ENCODE measurements around the gene DOCK1. TPM values are rescaled to one million over a fixed set of nuclear protein-coding genes. Genes with fewer than 3 reads are reported as not detected.

The DOCK1 gene
- total and polyA plus RNA-seq, 4 donors, result 10.9 to 82.6 (median 43.3) TPM

GRCh38 chr10:127012071-127012768 is 107.0 kb downstream of the DOCK1 start:
- ATAC-seq (ENCODE audit: low FRiP score) (no peak), DNase-seq (no peak)
- Histone ChIP-seq H3K27ac (ENCODE audit: low read depth in 1 of 2, low read length in 2 of 2) (no peak overlapping the region), H3K4me3 (ENCODE audit: low read length in 2 of 2) (no peak overlapping the region), H3K9me3 (ENCODE audit: control insufficient read depth, low read length) (no peaks in the 10 kb centered on the region), H3K4me1 (ENCODE audit: control insufficient read depth in 1 of 2, insufficient read depth in 2 of 2, low read length in 2 of 2) (no peaks in the 10 kb centered on the region), H3K27me3 (ENCODE audit: control insufficient read depth in 1 of 2, insufficient read depth in 2 of 2, low read length in 1 of 2) (no peaks in the 10 kb centered on the region), H3K36me3 (ENCODE audit: control insufficient read depth in 1 of 2, insufficient read depth in 2 of 2, low read length in 1 of 2) (no peaks in the 10 kb centered on the region)
- 87 to 90% methylated on average over 24 of the region's 24 CpGs for WGBS, 2 donors
- intact Hi-C loops (cut with DNase I), result loop anchor here in 1 of 2 donors (5.0 kb wide), 1 partner anchor 110 kb away; no protein-coding TSS in a partner anchor

GRCh38 chr10:127012769-127013152 is 107.5 kb downstream of the DOCK1 start:
- no peaks in the 10 kb centered on the region for H3K9me3 ChIP-seq (ENCODE audit: control insufficient read depth, low read length)
- no peak overlapping the region for H3K4me3 ChIP-seq (ENCODE audit: low read length in 2 of 2)
- H3K36me3 ChIP-seq (ENCODE audit: control insufficient read depth in 1 of 2, insufficient read depth in 2 of 2, low read length in 1 of 2), result peaks cover 0 to 3% of the 10 kb centered on the region in 2 donors
- no peaks in the 10 kb centered on the region for H3K27me3 ChIP-seq (ENCODE audit: control insufficient read depth in 1 of 2, insufficient read depth in 2 of 2, low read length in 1 of 2)
- no peak overlapping the region for H3K27ac ChIP-seq (ENCODE audit: low read depth in 1 of 2, low read length in 2 of 2)
- intact Hi-C loops (cut with DNase I), result loop anchor here in 1 of 2 donors (5.0 kb wide), 1 partner anchor 110 kb away; no protein-coding TSS in a partner anchor
- 2 to 9% methylated on average over 10 of the region's 10 CpGs for WGBS, 2 donors
- DNase-seq (peak; percentile 77 to 86), ATAC-seq (ENCODE audit: low FRiP score) (peak; percentile 68)
- H3K4me1 ChIP-seq (ENCODE audit: control insufficient read depth in 1 of 2, insufficient read depth in 2 of 2, low read length in 2 of 2), result no peaks in the 10 kb centered on the region

GRCh38 chr10:127013211-127013656 is 108.0 kb downstream of the DOCK1 start:
- H3K27ac ChIP-seq (ENCODE audit: low read depth in 1 of 2, low read length in 2 of 2), result no peak overlapping the region

DNA sequence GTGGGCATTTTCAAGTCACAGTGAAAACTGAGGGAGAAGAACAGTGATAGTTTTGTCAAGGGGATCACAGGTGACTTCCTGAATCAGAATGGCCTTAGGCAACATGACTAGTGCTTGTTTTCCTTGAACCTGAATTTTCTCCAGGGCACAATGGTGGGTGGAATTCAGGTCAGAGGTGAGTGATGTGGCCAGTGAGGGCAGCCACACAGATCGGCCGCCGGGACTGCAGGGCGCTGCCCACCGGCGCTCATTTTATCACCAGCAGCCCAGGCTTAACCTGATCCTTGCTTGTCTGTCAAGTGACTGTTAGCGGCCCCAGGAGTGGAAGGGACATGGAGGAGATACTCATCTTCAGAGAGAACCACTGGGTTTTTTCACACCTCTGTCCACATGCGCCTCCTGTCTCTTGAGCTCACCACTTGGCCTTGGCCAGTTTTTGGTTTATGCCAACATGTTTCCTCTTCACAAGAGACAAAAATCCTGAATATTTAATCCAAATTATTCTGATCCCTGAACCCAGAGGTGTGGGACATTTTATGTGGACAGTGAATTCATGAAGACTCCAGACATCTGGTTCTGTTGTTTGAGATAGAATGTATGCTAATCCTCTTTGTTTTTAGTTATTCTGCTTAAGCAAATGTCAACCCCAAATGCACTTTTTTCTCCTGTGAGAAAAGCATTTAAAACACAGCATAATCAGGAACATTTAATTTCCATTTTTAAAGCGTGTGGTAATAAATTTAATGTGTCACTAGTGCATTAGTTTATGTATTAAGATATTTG is 108.7 kb downstream of the DOCK1 start:
- 94 to 95% methylated on average over 9 of the region's 9 CpGs for WGBS, 2 donors
- intact Hi-C loops (cut with DNase I), result loop anchor here in 1 of 2 donors (5.0 kb wide), 1 partner anchor 112 kb away; no protein-coding TSS in a partner anchor
- H3K4me1 ChIP-seq (ENCODE audit: control insufficient read depth in 1 of 2, insufficient read depth in 2 of 2, low read length in 2 of 2), result no peaks in the 10 kb centered on the region
- H3K27ac ChIP-seq (ENCODE audit: low read depth in 1 of 2, low read length in 2 of 2), result no peak overlapping the region
- H3K4me3 ChIP-seq (ENCODE audit: low read length in 2 of 2), result no peak overlapping the region
- no peak for DNase-seq
- H3K9me3 ChIP-seq (ENCODE audit: control insufficient read depth, low read length), result no peaks in the 10 kb centered on the region
- no peak for ATAC-seq (ENCODE audit: low FRiP score)
- H3K27me3 ChIP-seq (ENCODE audit: control insufficient read depth in 1 of 2, insufficient read depth in 2 of 2, low read length in 1 of 2), result no peaks in the 10 kb centered on the region
- peaks cover 0 to 3% of the 10 kb centered on the region in 2 donors for H3K36me3 ChIP-seq (ENCODE audit: control insufficient read depth in 1 of 2, insufficient read depth in 2 of 2, low read length in 1 of 2)

More at GRCh38 chr10:127013211-127013656, 108.0 kb downstream of the DOCK1 start:
- H3K4me3 ChIP-seq (ENCODE audit: low read length in 2 of 2), result no peak overlapping the region
- H3K27me3 ChIP-seq (ENCODE audit: control insufficient read depth in 1 of 2, insufficient read depth in 2 of 2, low read length in 1 of 2), result no peaks in the 10 kb centered on the region
- WGBS, 2 donors, result 3 to 13% methylated on average over 9 of the region's 9 CpGs
- peaks cover 0 to 3% of the 10 kb centered on the region in 2 donors for H3K36me3 ChIP-seq (ENCODE audit: control insufficient read depth in 1 of 2, insufficient read depth in 2 of 2, low read length in 1 of 2)
- H3K4me1 ChIP-seq (ENCODE audit: control insufficient read depth in 1 of 2, insufficient read depth in 2 of 2, low read length in 2 of 2), result no peaks in the 10 kb centered on the region
- ATAC-seq (ENCODE audit: low FRiP score) (no peak), DNase-seq (no peak)
- H3K9me3 ChIP-seq (ENCODE audit: control insufficient read depth, low read length), result no peaks in the 10 kb centered on the region
- intact Hi-C loops (cut with DNase I), result loop anchor here in 1 of 2 donors (5.0 kb wide), 1 partner anchor 111 kb away; no protein-coding TSS in a partner anchor

DNA sequence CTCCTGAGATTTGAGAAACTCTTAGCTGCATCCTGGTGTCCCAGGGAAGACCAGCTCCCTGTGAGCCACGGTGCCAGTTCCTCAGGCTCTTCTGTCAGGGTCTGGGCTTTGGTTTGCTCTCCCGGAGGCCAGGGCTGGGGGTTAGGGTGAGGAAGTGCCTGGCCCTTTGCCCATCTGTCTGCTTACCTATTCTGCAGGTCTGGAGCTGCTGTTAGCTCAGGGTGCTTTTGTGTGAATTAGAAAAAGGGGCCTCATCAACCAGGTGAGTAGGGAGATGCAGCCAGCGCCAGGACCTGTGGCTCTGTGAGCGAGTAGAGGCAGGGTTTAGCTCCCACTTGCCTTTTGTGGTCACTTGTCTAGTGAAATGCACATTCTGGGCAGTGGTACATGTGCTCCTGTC is 109.4 kb downstream of the DOCK1 start:
- Histone ChIP-seq H3K4me3 (ENCODE audit: low read length in 2 of 2) (no peak overlapping the region), H3K9me3 (ENCODE audit: control insufficient read depth, low read length) (no peaks in the 10 kb centered on the region), H3K27me3 (ENCODE audit: control insufficient read depth in 1 of 2, insufficient read depth in 2 of 2, low read length in 1 of 2) (no peaks in the 10 kb centered on the region), H3K36me3 (ENCODE audit: control insufficient read depth in 1 of 2, insufficient read depth in 2 of 2, low read length in 1 of 2) (peaks cover 0 to 3% of the 10 kb centered on the region in 2 donors), H3K4me1 (ENCODE audit: control insufficient read depth in 1 of 2, insufficient read depth in 2 of 2, low read length in 2 of 2) (no peaks in the 10 kb centered on the region), H3K27ac (ENCODE audit: low read depth in 1 of 2, low read length in 2 of 2) (no peak overlapping the region)
- intact Hi-C loops (cut with DNase I), result loop anchor here in 1 of 2 donors (5.0 kb wide), 1 partner anchor 112 kb away; no protein-coding TSS in a partner anchor
- DNase-seq (no peak), ATAC-seq (ENCODE audit: low FRiP score) (no peak)
- WGBS, 2 donors, result 93 to 97% methylated on average over 4 of the region's 4 CpGs

DNA sequence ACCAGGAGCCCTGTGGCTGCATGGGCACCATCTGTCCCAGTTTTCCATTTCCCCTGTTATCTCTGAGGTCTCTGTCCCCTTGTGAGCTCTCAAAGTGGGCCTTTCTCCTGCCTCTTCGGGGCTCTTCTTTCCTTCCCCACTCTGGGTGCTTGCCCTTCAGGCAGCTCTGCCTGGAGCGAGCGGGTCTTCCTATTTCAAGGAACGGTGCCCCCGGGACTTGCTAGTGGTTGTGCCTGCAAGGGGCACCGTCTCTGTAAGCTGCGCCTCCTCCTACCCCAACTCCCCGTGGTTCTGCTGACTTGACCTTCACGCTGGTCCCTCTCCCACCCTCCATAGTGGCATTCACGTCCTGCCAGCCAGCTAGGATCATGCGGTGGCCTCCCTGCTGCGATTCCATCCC is 110.1 kb downstream of the DOCK1 start:
- Histone ChIP-seq H3K36me3 (ENCODE audit: control insufficient read depth in 1 of 2, insufficient read depth in 2 of 2, low read length in 1 of 2) (peaks cover 0 to 3% of the 10 kb centered on the region in 2 donors), H3K4me3 (ENCODE audit: low read length in 2 of 2) (no peak overlapping the region)
- intact Hi-C loops (cut with DNase I), result no loop called here

DNA sequence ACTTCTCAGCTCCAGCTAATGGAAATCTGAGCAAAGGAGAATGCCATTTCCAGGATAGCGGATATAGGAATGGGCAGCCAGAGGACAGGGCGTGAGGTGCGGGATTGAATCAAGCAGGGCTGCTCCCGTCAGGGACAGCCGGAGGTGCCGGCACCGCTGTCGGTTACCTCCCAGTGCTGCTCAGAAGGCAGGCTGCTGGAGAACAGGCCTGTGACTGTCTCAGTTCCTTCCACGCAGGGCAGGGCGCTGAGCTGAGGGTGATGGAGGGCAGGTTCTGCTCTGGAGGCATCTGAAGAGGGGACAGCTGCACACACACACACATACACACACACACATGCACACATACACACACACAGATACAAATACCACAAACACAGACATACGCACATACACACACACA is 111.1 kb downstream of the DOCK1 start:
- Histone ChIP-seq H3K9me3 (ENCODE audit: control insufficient read depth, low read length) (no peaks in the 10 kb centered on the region), H3K27ac (ENCODE audit: low read depth in 1 of 2, low read length in 2 of 2) (no peak overlapping the region), H3K36me3 (ENCODE audit: control insufficient read depth in 1 of 2, insufficient read depth in 2 of 2, low read length in 1 of 2) (peaks cover 0 to 3% of the 10 kb centered on the region in 2 donors), H3K4me1 (ENCODE audit: control insufficient read depth in 1 of 2, insufficient read depth in 2 of 2, low read length in 2 of 2) (no peaks in the 10 kb centered on the region), H3K4me3 (ENCODE audit: low read length in 2 of 2) (no peak overlapping the region), H3K27me3 (ENCODE audit: control insufficient read depth in 1 of 2, insufficient read depth in 2 of 2, low read length in 1 of 2) (no peaks in the 10 kb centered on the region)
- WGBS, 2 donors, result 94 to 97% methylated on average over 11 of the region's 11 CpGs
- no peak for ATAC-seq (ENCODE audit: low FRiP score)
- intact Hi-C loops (cut with DNase I), result no loop called here
- DNase-seq, result no peak

More for the DNA sequence above, 110.1 kb downstream of the DOCK1 start:
- H3K27me3 ChIP-seq (ENCODE audit: control insufficient read depth in 1 of 2, insufficient read depth in 2 of 2, low read length in 1 of 2), result no peaks in the 10 kb centered on the region
- no peak for DNase-seq
- H3K27ac ChIP-seq (ENCODE audit: low read depth in 1 of 2, low read length in 2 of 2), result no peak overlapping the region
- 96 to 97% methylated on average over 12 of the region's 12 CpGs for WGBS, 2 donors
- H3K4me1 ChIP-seq (ENCODE audit: control insufficient read depth in 1 of 2, insufficient read depth in 2 of 2, low read length in 2 of 2), result no peaks in the 10 kb centered on the region
- ATAC-seq (ENCODE audit: low FRiP score), result no peak
- H3K9me3 ChIP-seq (ENCODE audit: control insufficient read depth, low read length), result no peaks in the 10 kb centered on the region

GRCh38 chr10:127017541-127018297 is 112.5 kb downstream of the DOCK1 start:
- Histone ChIP-seq H3K36me3 (ENCODE audit: control insufficient read depth in 1 of 2, insufficient read depth in 2 of 2, low read length in 1 of 2) (peaks cover 0 to 3% of the 10 kb centered on the region in 2 donors), H3K27ac (ENCODE audit: low read depth in 1 of 2, low read length in 2 of 2) (no peak overlapping the region), H3K4me1 (ENCODE audit: control insufficient read depth in 1 of 2, insufficient read depth in 2 of 2, low read length in 2 of 2) (no peaks in the 10 kb centered on the region), H3K27me3 (ENCODE audit: control insufficient read depth in 1 of 2, insufficient read depth in 2 of 2, low read length in 1 of 2) (no peaks in the 10 kb centered on the region), H3K9me3 (ENCODE audit: control insufficient read depth, low read length) (no peaks in the 10 kb centered on the region), H3K4me3 (ENCODE audit: low read length in 2 of 2) (no peak overlapping the region)
- intact Hi-C loops (cut with DNase I), result no loop called here
- ATAC-seq (ENCODE audit: low FRiP score), result no peak
- 91 to 94% methylated on average over 20 of the region's 20 CpGs for WGBS, 2 donors
- no peak for DNase-seq
